Stimulated activated naive CD4-positive, alpha-beta T cell treated with Interleukin-2 at 50 U/mL for 16 hours (primary cell): ENCODE data around the gene GPR158.

Experiments used
- DNase-seq: peaks from one replicate; lab custom pipeline; 2025; lab: John Stamatoyannopoulos, UW

GPR158 gene

GRCh38 chr10:25573316-25573715, 398.5 kb downstream of the GPR158 start:
- no peak for DNase-seq

GRCh38 chr10:25575343-25575742, 400.5 kb downstream of the GPR158 start:
- no peak for DNase-seq

GRCh38 chr10:25578061-25578460, 403.3 kb downstream of the GPR158 start:
- no peak for DNase-seq

- DNase-seq: no peak
Measured at GRCh38 chr10:25582961-25583360, 408.2 kb downstream of the GPR158 start.

GRCh38 chr10:25600651-25601050, 425.9 kb downstream of the GPR158 start:
- DNase-seq: no peak

- no peak for DNase-seq
Measured at GRCh38 chr10:25604591-25604990, 429.8 kb downstream of the GPR158 start.

GRCh38 chr10:25614652-25615051, 439.9 kb downstream of the GPR158 start:
- no peak for DNase-seq

GRCh38 chr10:25615926-25616325, 441.1 kb downstream of the GPR158 start:
- no peak for DNase-seq

- DNase-seq: no peak
Measured at GRCh38 chr10:25616903-25617592, 442.2 kb downstream of the GPR158 start.

- DNase-seq: no peak
Measured at GRCh38 chr10:25627606-25628005, 452.8 kb downstream of the GPR158 start.

GRCh38 chr10:25629333-25629732, 454.5 kb downstream of the GPR158 start:
- DNase-seq: no peak

- DNase-seq: no peak
Measured at GRCh38 chr10:25631471-25631870, 456.7 kb downstream of the GPR158 start.

- DNase-seq: no peak
Measured at GRCh38 chr10:25632802-25633201, 458.0 kb downstream of the GPR158 start.

GRCh38 chr10:25633542-25633941, 458.7 kb downstream of the GPR158 start:
- no peak for DNase-seq

GRCh38 chr10:25639646-25640045, 464.8 kb downstream of the GPR158 start:
- DNase-seq: no peak

- DNase-seq: no peak
Measured at GRCh38 chr10:25641595-25641994, 466.8 kb downstream of the GPR158 start.

GRCh38 chr10:25642721-25643120, 467.9 kb downstream of the GPR158 start:
- no peak for DNase-seq

GRCh38 chr10:25646371-25646770, 471.6 kb downstream of the GPR158 start:
- DNase-seq: no peak

- no peak for DNase-seq
Measured at GRCh38 chr10:25651534-25651933, 476.7 kb downstream of the GPR158 start.
